Activated CD8-positive, alpha-beta memory T cell treated with anti-CD3 and anti-CD28 coated beads, Interleukin-2, amount 50 U/mL, for 24 hours (primary cell): ENCODE data around the gene CDK4.

Experiments
- DNase-seq: peaks from one replicate; pipeline ENCODE4 v3.0.0-alpha.2; 2020; ENCODE audit errors: extremely low read depth

Gene CDK4

DNA sequence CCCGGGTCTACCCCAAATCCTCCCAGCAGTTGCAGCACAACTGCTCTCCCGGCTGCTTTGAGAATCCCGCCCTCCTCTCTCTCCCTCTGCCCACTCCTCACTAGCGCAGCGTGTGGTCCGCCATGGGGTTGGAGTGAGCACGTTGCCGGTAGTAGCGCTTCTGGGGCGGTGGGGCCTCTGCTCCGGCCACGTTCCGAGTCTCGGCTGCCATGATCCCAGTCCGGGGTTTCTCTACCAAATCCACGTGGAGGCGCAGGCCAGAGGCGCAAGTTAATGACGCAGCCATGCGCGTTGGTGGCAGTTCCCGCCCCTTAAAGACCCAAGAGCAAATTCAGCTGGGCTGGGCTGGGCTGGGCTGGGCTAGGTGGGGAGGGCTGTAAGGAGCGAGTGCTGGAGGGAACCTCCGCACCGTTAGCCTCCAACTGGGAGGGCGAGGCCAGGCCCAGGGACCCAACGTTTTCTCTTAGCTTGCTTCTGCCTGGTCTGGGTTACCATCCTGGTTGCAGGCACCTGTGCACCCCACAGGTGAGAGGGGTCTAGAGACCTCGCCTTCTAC, 19.8 kb upstream of the CDK4 start, which contains the start of gene METTL1:
METTL1 (minus strand) TSS at position 233 of the 556 bp plus-strand sequence; CDS start at position 211, 22 bp downstream.
- peak; percentile 85 for DNase-seq

DNA sequence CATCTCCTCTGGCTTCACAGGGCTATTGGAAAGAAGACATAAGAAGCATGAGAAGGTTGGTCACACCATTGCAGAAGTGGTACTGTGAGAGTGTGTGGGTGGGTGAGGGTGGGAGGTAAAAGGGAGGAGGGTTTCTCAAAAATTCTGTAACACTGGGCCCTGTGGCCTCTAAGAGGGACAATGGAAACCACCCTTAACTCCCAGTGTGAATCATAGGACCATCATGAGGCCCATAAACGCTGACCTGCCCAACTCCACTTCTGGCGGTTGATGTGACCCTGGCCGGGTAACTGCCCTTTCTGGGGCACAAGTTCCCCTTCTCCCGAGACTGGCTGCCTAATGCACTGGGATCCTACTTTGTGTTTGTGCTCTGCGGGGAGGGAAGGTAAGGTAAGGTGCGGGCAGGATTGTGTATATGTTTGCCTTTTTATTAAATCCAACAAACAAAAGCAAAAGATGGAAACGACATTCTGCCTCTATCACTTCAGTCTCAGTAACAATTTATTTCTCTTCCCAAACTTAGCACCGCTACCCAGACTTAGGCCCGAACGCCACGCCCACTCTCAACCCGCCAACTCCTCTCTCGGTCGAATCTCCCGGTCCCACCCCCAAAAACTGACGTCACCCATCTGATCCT, 19.2 kb upstream of the CDK4 start:
- DNase-seq: peak; percentile 80

DNA sequence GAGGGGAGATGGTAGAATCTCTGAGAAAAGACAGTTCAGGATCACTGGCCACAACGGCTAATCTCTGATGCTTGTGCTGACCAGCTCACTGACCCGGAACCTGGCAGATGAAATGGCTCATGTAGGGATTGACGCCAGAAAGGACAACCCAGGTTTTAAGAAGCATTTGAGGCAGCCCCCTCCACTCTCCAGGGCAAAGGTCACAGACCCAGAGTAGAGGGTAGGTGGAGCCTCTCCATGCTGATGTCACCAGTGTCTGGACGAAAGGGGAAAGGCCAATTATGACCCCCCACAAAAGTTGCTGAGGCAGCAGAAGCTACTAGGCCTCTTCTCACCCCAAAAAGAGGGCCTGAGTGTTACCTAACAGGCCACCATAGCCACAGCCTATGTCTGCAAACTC, 18.6 kb upstream of the CDK4 start:
- no peak for DNase-seq

DNA sequence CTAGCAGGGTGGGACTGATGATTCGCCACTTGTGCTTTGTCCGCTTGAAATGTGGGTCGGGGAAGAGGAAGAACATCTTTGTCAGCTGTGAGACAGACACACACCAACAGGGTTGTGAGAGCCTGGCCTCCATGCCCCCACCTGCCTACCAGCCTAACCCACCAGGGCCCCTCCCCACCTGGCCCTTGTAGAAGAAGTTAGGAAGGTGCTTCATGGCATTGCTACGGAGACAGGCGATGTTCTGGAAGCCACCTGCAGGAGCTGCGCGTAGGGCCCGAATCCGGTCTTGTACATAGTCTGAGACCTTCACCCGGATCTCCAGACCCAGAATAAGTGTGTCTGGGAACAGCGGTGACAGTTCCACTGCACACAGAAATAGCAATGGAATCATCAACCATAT, 17.5 kb upstream of the CDK4 start:
- no peak for DNase-seq

DNA sequence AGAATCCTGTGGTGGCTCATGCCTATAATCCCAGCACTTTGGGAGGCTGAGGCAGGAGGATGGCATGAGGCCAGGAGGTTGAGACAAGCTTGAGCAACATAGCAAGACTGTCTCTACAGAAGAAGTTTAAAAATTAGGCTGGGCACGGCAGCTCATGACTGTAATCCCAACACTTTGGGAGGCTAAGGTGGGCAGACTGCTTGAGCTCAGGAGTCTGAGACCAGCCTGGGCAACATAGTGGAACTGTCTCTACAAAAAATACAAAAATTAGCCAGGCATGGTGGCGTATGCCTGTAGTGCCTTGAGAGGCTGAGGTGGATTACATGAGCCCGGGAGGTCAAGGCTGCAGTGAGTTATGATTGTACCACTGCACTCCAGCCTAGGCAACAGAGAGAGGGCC, 15.8 kb upstream of the CDK4 start:
- DNase-seq: no peak

GRCh38 chr12:57767305-57767698, 15.2 kb upstream of the CDK4 start:
- no peak for DNase-seq

DNA sequence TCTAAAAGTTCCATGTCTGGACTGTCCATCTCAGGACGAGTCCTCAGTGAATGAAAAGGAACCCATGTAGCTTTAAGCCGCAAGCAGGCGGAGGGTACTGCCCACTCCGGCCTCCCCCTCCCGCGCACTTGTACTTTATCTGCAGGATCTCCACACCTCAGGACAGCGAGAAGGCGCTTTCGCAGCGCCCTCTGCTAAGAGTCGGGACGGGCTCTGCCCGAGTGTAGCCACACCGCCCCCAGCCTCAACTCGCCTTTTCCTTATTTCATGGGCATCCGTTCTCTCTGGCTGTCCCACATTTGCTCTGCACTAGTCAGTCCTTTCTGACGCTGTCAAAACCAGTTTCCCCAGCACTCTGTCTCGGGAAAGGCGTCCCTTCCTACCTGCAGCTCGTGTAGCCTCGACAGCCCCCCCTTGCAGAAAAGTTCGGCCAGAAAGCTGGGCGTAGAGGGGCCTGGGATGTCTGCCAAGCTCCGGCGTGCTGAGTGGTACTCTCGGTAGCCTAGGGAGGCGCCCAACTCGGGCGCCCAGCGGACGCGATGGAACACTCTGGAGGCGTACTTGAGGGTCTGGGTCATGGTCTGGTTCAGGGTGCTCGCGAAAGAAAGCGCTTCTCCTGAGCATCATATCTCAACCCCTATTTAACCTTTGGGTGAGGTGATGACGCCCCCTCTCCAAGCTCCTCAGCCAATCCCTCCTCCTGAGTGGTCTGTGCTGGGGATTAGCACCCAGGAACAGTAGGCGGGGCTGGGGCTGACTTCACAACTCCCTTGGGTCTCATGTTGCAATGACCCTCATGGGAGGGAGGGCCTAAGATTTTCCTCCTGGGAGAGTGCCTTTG, 14.6 kb upstream of the CDK4 start, which contains the start of gene CYP27B1:
CYP27B1 (minus strand) TSS at position 615 of the 841 bp plus-strand sequence; CDS start at position 578, 37 bp downstream.
- DNase-seq: no peak

DNA sequence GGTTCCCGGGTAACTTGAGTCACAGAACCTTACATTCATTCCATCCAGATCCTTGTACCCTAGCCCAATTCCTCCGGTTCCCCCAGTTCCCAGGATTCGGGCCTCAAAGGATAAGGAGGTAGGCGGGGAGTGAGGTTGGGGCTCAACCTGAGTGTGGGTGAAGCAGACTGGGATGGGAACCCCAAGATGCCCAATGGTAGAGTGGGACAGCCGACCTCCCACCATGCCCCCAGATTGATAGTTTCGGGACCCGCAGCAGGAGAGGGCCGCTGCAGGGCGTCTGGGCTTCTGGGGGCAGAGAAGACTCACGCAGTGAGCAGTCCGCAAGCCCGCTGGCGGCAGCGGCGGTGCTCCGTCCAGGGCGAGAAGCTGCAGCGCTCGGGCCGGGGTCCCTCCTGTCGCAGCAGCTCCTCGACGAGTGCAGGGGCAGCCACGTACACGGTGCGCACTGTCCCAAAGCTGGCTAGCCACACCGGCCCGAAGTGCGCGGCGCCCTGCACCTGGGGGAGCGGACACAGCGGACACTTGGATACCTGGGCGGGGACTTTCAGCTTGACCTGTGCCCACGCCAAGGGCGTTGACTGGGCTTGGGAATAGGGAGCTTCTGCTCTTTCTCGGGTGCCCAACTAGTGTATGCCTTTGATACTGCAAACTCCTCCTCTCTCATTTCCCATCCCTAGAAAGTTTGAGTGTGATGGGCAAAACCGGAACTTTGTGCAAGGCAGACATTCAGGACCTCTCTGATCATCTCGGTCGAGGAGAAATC, 13.8 kb upstream of the CDK4 start:
- no peak for DNase-seq

DNA sequence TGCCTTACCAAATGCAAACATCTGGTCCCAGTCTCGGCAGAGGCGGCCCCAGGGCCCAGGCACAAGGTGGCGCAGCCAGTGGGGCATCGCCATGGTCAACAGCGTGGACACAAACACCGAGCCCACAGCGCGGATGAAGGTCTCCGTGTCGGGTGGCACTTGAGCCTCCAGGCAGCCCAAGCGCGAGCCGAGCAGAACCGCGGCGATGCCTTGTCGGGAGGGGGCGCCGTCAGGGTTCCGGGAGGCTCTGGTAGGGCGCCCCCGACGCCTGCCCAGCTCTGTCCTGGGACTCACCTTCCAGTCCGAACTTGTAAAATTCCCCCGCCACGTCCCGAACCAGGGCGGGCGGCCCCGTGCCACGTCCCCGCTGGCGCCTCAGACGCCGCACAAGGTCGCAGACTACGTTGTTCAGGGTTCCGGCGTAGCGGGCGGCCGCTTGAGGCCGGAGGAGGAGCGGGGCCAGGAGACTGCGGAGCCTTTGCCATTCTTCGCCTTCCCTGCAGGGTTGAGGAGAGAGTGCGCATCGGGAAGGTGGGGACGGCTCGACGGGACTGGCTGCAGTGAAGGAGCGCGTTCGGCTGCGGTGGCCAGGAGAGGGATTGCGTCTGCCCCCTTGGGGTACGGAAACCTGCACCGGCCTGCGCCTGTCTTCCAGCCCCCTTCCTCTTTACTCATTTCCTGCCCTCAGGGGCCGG, 13.0 kb upstream of the CDK4 start:
- DNase-seq: no peak

GRCh38 chr12:57764662-57765002, 12.5 kb upstream of the CDK4 start:
- DNase-seq: no peak

GRCh38 chr12:57763881-57764661, 12.0 kb upstream of the CDK4 start:
- DNase-seq: no peak

- no peak for DNase-seq
Observed at GRCh38 chr12:57762463-57762862, 10.4 kb upstream of the CDK4 start.

DNA sequence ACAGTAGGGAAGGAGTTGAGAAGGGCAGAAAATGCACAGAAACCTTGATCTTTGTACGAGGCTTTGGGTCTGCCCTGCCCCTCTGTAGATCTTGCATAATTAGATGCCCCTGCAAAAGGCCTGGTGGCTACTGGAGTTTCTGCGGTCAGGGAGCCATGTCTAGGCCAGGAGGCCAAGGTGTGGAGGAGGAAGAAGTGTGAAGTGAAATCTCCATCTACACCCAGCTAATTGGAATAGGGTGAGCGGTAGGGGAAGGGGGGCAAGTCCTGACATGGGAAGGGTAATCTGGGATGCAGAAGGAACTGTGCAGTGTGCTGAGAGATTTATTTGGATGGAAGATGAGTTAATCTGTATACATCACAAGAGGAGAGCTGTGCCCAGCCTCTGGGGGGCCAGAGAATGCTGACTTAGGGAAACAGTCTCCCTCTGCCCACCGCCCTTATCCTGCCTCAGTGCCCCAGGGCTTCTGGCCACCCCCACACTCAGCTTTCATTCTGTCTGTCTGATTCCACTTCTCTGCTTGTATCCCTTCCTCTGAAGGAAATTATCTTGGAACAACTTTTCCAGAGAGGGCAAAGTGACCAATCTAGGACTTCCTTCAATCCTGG, 9.4 kb upstream of the CDK4 start:
- DNase-seq: no peak

DNA sequence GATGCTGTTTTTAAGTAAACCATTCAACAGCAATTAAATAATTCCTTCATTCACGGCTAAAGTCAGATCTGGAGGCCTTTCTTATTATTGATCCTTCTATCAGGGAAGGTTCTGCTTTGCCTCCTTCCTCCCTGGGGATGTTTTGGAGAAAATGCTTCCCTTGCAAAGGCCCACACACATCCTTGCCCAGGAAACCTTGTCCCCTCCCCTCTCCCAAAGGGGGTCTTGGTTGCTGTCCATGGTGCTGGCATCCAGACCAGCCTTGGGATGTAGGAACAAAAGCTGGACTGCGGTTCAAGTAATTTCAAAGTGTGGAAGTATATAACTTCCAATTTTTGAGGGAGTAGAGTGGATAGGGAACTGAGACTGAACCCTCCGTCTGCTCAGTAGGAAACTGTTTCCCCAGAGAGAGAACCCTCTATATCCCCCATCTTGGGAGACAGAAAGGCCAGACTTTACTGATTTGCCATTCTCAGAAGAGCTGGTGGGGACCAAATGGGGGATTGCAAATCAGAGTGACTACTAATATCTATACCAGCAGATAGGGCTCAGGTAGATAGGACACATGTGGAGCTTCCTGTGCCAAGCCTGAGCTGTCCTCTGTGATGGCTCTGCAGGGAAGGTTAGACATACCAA, 8.4 kb upstream of the CDK4 start:
- DNase-seq: no peak

DNA sequence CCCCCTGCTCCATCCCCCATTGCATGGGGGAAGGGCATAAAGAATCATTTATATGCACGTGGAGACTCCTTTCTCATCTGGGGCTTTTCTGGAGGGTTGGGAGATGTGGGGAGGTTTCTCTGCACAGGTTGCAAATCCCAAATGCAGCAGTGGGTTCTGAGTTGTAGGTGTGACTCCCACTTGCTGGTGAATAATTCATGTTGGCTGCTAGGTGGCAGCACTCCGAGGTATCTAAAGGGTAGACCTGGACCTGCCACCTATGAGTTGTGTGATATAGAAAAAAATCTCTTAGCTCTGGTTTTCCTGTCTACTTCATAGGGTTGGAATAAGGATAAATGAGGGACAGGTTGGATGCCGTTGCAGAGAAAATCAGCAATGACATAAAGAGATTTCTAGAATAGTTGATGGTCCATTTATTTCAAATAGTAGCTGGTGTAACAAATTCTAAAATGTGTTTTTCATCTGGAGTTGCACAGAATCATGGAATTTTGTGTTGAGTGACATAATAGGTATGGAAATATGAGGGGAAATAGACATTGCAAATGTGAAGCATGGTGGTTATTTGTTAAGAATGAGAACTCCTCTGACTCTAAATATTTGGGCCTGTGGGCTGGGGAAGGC, 7.4 kb upstream of the CDK4 start:
- no peak for DNase-seq

DNA sequence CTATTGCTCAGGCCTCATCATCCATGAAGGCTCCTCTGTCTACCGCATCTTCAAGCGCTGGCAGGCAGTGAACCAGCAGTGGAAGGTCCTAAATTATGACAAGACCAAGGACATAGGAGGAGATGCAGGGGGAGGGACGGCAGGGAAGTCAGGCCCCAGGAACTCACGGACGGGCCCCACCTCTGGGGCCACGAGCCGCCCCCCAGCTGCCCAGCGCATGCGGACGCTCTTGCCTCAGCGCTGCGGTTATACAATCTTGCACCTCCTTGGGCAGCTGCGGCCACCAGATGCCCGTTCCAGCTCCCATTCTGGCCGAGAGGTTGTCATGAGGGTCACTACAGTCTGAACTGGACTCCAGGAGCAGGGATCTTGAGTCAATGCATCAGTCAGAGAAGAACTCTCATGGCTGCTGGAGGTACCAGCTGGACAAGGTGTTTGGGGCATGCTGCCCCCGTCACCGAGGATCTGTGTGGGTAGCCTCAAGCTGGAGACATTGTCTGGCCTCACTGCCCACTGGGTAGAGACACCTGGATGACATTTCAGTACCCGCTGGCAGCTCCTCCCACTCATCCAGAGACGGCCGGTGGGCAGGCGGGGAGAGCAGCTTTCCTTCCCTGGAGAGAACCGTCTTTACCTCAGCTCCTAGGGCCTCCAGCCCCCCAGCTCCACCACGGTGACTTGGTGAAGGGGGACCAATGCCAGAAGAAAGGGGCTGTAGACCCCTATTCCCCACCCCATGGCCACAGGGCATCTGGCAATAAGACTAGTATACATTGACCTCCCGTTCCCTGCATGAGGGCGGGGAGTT, 6.6 kb upstream of the CDK4 start:
- no peak for DNase-seq

DNA sequence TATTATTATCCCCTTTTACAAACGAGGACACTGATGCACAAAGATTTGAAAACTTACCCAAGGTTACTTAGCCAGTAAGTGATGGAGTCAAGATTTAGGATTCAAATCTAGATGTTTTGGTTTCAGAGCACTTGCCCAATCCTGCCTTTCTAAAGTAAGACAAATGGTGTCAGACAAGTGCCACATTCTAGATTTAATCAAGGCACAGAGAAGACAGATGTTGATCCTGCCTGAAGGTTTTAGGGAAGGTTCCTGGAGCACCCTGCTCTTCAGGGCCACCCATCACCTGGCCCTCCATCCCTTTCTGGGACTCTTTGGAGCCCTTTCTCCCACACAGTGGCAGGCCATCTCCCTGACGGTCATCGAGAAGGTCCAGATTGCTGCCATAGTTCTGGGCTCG, 5.7 kb upstream of the CDK4 start:
- DNase-seq: no peak
